Measurements from ENCODE around the gene EPRS1. TPM values are rescaled to one million over a fixed set of nuclear protein-coding genes. Genes with fewer than 3 reads are reported as not detected.

Gene EPRS1
- total RNA-seq, 1 experiment from 2014 or later: 143 TPM

DNA sequence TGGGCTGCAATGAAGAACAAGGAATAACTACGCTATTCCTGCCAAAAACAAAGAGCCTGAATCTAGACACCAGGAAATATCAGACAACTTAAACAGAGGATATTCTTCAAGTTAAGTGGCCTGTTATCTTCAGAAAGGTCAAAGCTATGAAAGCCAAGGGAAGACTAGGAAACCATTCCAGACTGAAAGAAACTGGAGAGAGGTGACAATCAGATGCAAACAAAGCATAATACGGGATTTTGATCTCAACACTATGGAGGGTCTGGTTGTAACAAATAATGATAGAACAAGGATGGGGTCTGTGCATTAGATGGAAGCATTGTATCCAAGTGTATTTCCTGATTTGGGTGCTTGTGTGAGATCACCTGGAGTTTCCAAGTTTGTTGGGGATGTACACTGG is 2.7 kb downstream of the EPRS1 start:
- no TSS peak for BruUV-seq (replicated peaks)
- Histone ChIP-seq H3K27ac (ENCODE audit: low read length) (no peak overlapping the region), H3K4me3 (ENCODE audit: low read depth in 2 of 2, low read length in 2 of 2) (no peak overlapping the region), H3K27me3 (ENCODE audit: control insufficient read depth, insufficient read depth, low read length) (no peaks in the 10 kb centered on the region), H3K4me1 (ENCODE audit: control insufficient read depth, insufficient read depth, low read length) (peaks cover 4% of the 10 kb centered on the region; the same call in 1 of the 2 replicates), H3K9me3 (ENCODE audit: control insufficient read depth, insufficient read depth, low read depth, low read length) (no peaks in the 10 kb centered on the region), H3K36me3 (ENCODE audit: control insufficient read depth, insufficient read depth, low read length) (peaks cover 13% of the 10 kb centered on the region)
- POLR2A ChIA-PET: no interaction called here
- DNase-seq (ENCODE audit: low read depth, low spot score): no peak
- in situ Hi-C loops (cut with HindIII; ENCODE audit: low pct_unique_long_range_greater_than_20kb, low sequenced_read_pairs) (no loop called here), intact Hi-C loops (cut with micrococcal nuclease; ENCODE audit: unreplicated experiment) (no loop called here)
- CTCF ChIA-PET: no interaction called here
- TF ChIP-seq SIN3A (IDR thresholded peaks at IDR 0.05; ENCODE audit: borderline replicate concordance, insufficient read depth, low read depth, low read length) (no peak), POLR2AphosphoS5 (IDR thresholded peaks at IDR 0.05; ENCODE audit: low read depth, low read length) (no peak), TCF7L2 (IDR thresholded peaks at IDR 0.05; ENCODE audit: low read depth, low read length) (no peak)
- TF ChIP-seq, protein P1, sequence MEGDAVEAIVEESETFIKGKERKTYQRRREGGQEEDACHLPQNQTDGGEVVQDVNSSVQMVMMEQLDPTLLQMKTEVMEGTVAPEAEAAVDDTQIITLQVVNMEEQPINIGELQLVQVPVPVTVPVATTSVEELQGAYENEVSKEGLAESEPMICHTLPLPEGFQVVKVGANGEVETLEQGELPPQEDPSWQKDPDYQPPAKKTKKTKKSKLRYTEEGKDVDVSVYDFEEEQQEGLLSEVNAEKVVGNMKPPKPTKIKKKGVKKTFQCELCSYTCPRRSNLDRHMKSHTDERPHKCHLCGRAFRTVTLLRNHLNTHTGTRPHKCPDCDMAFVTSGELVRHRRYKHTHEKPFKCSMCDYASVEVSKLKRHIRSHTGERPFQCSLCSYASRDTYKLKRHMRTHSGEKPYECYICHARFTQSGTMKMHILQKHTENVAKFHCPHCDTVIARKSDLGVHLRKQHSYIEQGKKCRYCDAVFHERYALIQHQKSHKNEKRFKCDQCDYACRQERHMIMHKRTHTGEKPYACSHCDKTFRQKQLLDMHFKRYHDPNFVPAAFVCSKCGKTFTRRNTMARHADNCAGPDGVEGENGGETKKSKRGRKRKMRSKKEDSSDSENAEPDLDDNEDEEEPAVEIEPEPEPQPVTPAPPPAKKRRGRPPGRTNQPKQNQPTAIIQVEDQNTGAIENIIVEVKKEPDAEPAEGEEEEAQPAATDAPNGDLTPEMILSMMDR (IDR thresholded peaks at IDR 0.05): no peak
- TF ChIP-seq, protein P2, sequence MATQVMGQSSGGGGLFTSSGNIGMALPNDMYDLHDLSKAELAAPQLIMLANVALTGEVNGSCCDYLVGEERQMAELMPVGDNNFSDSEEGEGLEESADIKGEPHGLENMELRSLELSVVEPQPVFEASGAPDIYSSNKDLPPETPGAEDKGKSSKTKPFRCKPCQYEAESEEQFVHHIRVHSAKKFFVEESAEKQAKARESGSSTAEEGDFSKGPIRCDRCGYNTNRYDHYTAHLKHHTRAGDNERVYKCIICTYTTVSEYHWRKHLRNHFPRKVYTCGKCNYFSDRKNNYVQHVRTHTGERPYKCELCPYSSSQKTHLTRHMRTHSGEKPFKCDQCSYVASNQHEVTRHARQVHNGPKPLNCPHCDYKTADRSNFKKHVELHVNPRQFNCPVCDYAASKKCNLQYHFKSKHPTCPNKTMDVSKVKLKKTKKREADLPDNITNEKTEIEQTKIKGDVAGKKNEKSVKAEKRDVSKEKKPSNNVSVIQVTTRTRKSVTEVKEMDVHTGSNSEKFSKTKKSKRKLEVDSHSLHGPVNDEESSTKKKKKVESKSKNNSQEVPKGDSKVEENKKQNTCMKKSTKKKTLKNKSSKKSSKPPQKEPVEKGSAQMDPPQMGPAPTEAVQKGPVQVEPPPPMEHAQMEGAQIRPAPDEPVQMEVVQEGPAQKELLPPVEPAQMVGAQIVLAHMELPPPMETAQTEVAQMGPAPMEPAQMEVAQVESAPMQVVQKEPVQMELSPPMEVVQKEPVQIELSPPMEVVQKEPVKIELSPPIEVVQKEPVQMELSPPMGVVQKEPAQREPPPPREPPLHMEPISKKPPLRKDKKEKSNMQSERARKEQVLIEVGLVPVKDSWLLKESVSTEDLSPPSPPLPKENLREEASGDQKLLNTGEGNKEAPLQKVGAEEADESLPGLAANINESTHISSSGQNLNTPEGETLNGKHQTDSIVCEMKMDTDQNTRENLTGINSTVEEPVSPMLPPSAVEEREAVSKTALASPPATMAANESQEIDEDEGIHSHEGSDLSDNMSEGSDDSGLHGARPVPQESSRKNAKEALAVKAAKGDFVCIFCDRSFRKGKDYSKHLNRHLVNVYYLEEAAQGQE (IDR thresholded peaks at IDR 0.05; ENCODE audit: insufficient read depth in 1 of 2, low read depth in 2 of 2, low read length in 1 of 2): no peak
- ATAC-seq: no peak

DNA sequence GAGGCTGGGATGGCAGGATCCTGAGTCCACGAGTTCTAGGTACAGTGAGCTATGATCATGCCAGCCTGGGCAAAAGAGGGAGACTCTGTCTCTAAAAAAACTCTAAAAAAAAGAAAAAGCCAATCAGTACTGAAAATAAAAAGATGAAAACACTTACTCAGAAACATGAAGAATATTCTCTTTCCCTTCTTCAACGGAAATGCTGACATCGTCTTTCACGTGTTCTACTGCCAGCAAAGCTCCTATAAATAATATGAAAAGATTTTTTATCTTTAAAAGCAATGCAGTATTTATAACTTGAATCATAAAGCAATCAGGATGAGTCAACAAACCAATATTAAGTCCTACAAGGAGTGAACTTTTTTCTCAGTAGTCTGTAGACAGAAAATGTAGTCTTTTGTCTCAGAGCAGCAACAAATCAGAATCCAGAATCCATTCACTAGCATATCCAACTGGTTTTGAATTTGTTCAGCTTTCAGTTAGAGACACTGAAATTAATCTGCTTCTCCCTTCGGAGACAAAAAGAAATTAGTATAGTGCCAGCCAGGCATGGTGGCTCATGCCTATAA is 6.2 kb downstream of the EPRS1 start:
- ChIA-PET CTCF (interaction anchor here (0.7 kb wide), 1 partner anchor 347 kb away, joined by 3 read pairs; no protein-coding TSS in a partner anchor), POLR2A (interaction anchor here (0.5 kb wide), 1 partner anchor 9 kb away, joined by 5 read pairs; no protein-coding TSS in a partner anchor)
- H3K36me3 ChIP-seq (ENCODE audit: control insufficient read depth, insufficient read depth, low read length): peaks cover 9% of the 10 kb centered on the region
- intact Hi-C loops (cut with micrococcal nuclease; ENCODE audit: unreplicated experiment): no loop called here
- in situ Hi-C loops (cut with HindIII; ENCODE audit: low pct_unique_long_range_greater_than_20kb, low sequenced_read_pairs): no loop called here
- H3K4me1 ChIP-seq (ENCODE audit: control insufficient read depth, insufficient read depth, low read length): peaks cover 4% of the 10 kb centered on the region; the same call in 1 of the 2 replicates
- H3K27ac ChIP-seq (ENCODE audit: low read length): no peak overlapping the region
- DNase-seq (ENCODE audit: low read depth, low spot score) (no peak), ATAC-seq (no peak)
- H3K4me3 ChIP-seq (ENCODE audit: low read depth in 2 of 2, low read length in 2 of 2): no peak overlapping the region
- BruUV-seq (replicated peaks): no TSS peak
- H3K9me3 ChIP-seq (ENCODE audit: control insufficient read depth, insufficient read depth, low read depth, low read length): no peaks in the 10 kb centered on the region
- H3K27me3 ChIP-seq (ENCODE audit: control insufficient read depth, insufficient read depth, low read length): no peaks in the 10 kb centered on the region
- TF ChIP-seq, protein P2 (IDR thresholded peaks at IDR 0.05; ENCODE audit: insufficient read depth in 1 of 2, low read depth in 2 of 2, low read length in 1 of 2): no peak
- TF ChIP-seq, protein P1 (IDR thresholded peaks at IDR 0.05): no peak
- TF ChIP-seq TCF7L2 (IDR thresholded peaks at IDR 0.05; ENCODE audit: low read depth, low read length): no peak
- TF ChIP-seq SIN3A (IDR thresholded peaks at IDR 0.05; ENCODE audit: borderline replicate concordance, insufficient read depth, low read depth, low read length): no peak
- no peak for TF ChIP-seq POLR2AphosphoS5 (IDR thresholded peaks at IDR 0.05; ENCODE audit: low read depth, low read length)
